Breast epithelium (tissue), 3 donors: ENCODE results near the gene HGS.

ENCODE experiments used
- POLR2A ChIP-seq: fragments of 450-650 bp; IDR thresholded peaks from one replicate; pipeline ENCODE4 v1.6.1; 2016; ENCODE audit warnings: antibody characterized with exemption, mild to moderate bottlenecking, moderate library complexity
- POLR2AphosphoS5 ChIP-seq, 3 donors: sonication (generic); formaldehyde crosslinking; IDR thresholded peaks; one replicate each; pipeline ENCODE4 v1.6.1; 2017; ENCODE audit warnings: antibody characterized with exemption in 3 of 3
- TF ChIP-seq, protein P1 (sequence below), 3 donors: fragments of 450-650 bp; IDR thresholded peaks; one replicate each; pipeline ENCODE4 v1.5.1; 2016 to 2017; ENCODE audit warnings: antibody characterized with exemption in 3 of 3, mild to moderate bottlenecking in 3 of 3, moderate library complexity in 3 of 3

DNA sequence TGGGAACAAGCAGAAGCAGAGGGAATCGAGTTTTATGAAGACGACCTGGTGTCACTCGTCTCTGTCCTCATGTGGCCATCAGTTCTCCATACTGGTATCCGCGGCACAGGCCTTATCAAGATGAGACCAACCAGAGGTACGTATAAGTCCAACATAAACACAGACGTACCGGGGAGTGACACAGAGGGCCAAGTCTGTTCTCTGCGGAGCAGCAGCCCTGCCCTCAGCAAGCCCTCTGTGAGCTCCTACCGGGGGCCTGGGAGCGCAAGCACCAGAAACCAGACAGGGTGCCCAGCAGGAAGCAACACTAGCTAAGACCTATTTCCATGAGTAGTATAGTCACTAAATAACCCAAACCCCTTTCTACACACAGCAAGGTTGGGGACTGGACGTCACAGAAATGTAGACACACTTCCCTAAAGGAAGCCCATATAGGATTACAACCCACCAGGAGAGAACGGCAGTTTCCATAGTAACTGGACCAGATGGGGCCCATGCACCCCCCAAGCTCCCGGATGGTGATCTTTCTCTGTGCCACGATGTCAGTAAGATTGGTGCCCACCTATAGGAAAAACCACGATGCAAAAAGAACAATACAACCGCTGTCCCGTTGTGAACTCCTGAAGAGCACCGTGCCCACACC lies 1.1 kb upstream of the HGS start:
- TF ChIP-seq, protein P1, sequence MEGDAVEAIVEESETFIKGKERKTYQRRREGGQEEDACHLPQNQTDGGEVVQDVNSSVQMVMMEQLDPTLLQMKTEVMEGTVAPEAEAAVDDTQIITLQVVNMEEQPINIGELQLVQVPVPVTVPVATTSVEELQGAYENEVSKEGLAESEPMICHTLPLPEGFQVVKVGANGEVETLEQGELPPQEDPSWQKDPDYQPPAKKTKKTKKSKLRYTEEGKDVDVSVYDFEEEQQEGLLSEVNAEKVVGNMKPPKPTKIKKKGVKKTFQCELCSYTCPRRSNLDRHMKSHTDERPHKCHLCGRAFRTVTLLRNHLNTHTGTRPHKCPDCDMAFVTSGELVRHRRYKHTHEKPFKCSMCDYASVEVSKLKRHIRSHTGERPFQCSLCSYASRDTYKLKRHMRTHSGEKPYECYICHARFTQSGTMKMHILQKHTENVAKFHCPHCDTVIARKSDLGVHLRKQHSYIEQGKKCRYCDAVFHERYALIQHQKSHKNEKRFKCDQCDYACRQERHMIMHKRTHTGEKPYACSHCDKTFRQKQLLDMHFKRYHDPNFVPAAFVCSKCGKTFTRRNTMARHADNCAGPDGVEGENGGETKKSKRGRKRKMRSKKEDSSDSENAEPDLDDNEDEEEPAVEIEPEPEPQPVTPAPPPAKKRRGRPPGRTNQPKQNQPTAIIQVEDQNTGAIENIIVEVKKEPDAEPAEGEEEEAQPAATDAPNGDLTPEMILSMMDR (IDR thresholded peaks at IDR 0.05), result no peak
- TF ChIP-seq POLR2A, result no peak
- no peak for TF ChIP-seq POLR2AphosphoS5 (IDR thresholded peaks at IDR 0.05)
